ENCODE results near the gene ZNF426.
"Not testable (repeated sequence)": the region's sequence is repeated elsewhere in the genome, so short reads cannot be mapped to it uniquely, and the experiment has no call there.

Gene ZNF426

DNA sequence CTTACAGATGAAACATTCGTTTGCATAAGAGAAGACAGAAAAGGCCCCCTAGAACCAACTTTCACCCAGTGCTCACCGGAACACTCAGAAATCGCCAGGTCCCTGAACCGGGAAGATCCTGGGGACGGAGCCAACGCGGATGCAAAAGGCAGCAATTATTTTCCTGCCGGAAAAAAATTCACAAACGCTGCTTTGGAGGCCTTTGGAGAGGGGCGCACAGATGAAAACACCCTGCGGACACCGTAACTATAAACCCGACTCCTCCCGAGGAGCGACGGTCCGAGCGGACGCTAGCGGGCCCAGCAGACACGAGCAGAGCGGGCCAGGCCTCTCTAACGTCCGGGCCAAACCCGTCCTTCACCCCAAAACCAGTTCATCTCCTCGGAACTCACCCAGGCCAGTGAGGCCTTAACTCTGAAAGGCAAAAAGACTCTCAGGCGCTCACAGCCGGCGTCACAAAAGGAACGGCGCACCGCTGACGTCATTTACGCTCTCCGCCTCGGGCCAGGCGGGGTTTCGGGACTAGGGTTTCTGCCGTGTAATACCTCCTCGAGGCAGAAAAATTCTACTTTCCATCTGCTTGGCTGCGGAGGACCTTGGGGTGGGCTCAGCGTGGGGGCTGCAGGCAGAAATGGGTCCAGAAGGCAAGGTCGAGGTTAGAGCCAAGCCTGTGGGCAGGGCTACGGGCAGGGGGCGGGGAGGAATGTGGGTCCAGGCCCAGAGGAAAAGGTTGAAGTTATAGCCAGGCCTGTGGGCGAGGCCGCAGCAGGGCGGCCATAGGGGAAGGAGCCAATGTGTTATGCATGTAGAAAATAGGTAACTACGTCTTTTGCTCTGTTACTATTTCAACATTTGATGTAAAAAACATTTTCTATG is at the start of gene ZNF426:
ZNF426 (minus strand) TSS at position 463 of the 876 bp plus-strand sequence. CDS start 2,413 bp downstream, outside the sequence.
- TF ChIP-seq, protein P1, sequence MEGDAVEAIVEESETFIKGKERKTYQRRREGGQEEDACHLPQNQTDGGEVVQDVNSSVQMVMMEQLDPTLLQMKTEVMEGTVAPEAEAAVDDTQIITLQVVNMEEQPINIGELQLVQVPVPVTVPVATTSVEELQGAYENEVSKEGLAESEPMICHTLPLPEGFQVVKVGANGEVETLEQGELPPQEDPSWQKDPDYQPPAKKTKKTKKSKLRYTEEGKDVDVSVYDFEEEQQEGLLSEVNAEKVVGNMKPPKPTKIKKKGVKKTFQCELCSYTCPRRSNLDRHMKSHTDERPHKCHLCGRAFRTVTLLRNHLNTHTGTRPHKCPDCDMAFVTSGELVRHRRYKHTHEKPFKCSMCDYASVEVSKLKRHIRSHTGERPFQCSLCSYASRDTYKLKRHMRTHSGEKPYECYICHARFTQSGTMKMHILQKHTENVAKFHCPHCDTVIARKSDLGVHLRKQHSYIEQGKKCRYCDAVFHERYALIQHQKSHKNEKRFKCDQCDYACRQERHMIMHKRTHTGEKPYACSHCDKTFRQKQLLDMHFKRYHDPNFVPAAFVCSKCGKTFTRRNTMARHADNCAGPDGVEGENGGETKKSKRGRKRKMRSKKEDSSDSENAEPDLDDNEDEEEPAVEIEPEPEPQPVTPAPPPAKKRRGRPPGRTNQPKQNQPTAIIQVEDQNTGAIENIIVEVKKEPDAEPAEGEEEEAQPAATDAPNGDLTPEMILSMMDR (IDR thresholded peaks at IDR 0.05; ENCODE audit: control insufficient read depth, insufficient read depth, low read depth, low read length, missing control alignments) = no peak
- DNase-seq (ENCODE audit: low read depth) = peak; percentile 56
- H3K4me3 ChIP-seq (ENCODE audit: control insufficient read depth, low read depth, low read length) = peak within 1 kb of the TSS; percentile 77

DNA sequence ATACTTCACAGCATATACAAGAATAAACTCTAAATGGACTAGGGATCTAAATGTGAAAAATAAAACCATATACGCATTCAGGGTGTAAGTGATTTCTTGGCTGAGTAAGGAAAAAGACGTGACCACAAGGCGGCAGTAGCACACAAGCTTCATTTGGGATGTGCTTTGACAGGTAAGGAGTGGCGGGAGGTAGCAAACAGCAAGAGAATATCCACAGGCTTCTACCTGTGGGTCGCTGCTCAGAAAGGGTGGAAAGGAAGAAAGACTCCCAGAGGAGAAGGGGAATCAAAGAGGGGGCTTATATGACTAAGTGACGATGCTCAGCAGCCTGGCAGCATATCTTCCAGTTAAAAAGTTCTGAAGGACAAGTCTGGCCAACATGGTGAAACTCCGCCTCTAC is 48.3 kb upstream of the ZNF426 start:
- TF ChIP-seq, protein P1 (IDR thresholded peaks at IDR 0.05; ENCODE audit: control insufficient read depth, insufficient read depth, low read depth, low read length, missing control alignments) = peak; percentile 73
- no peak for DNase-seq (ENCODE audit: low read depth)
- H3K4me3 ChIP-seq (ENCODE audit: control insufficient read depth, low read depth, low read length) = no peak overlapping the region

- peak within 1 kb of the TSS; percentile 82 for H3K4me3 ChIP-seq (ENCODE audit: control insufficient read depth, low read depth, low read length)
- no peak for DNase-seq (ENCODE audit: low read depth)
- TF ChIP-seq, protein P1 (IDR thresholded peaks at IDR 0.05; ENCODE audit: control insufficient read depth, insufficient read depth, low read depth, low read length, missing control alignments) = no peak
Measured at GRCh38 chr19:9584073-9584833, 45.8 kb upstream of the ZNF426 start, which contains the start of gene ZNF121. Gene ZNF121 (minus strand): TSS chr19:9584504. CDS start chr19:9568097, 16,407 bp downstream.

GRCh38 chr19:9582081-9582725 is 43.8 kb upstream of the ZNF426 start:
- DNase-seq (ENCODE audit: low read depth); H3K4me3 ChIP-seq (ENCODE audit: control insufficient read depth, low read depth, low read length): not testable (repeated sequence)

- H3K4me3 ChIP-seq (ENCODE audit: control insufficient read depth, low read depth, low read length) = no peak overlapping the region
- TF ChIP-seq, protein P1 (IDR thresholded peaks at IDR 0.05; ENCODE audit: control insufficient read depth, insufficient read depth, low read depth, low read length, missing control alignments) = no peak
- DNase-seq (ENCODE audit: low read depth) = no peak
Measured at GRCh38 chr19:9580728-9581127, 42.3 kb upstream of the ZNF426 start.

- TF ChIP-seq, protein P1 (IDR thresholded peaks at IDR 0.05; ENCODE audit: control insufficient read depth, insufficient read depth, low read depth, low read length, missing control alignments) = no peak
- no peak for DNase-seq (ENCODE audit: low read depth)
- no peak overlapping the region for H3K4me3 ChIP-seq (ENCODE audit: control insufficient read depth, low read depth, low read length)
Measured at GRCh38 chr19:9570255-9570654, 31.8 kb upstream of the ZNF426 start.

All from AG09309 (cell line).